ENCODE measurements around the gene FRMPD2. TPM values are rescaled to one million over a fixed set of nuclear protein-coding genes. Genes with fewer than 3 reads are reported as not detected.
"Not testable (repeated sequence)": the region's sequence is repeated elsewhere in the genome, so short reads cannot be mapped to it uniquely, and the experiment has no call there.

The FRMPD2 gene
- total RNA-seq, 1 experiment from 2014 or later = 0.44 TPM

GRCh38 chr10:48160670-48161069, 113.8 kb downstream of the FRMPD2 start:
- H3K27me3 Mint-ChIP-seq (ENCODE audit: low read depth); H3K27ac Mint-ChIP-seq; H3K23me2 ChIP-seq (ENCODE audit: insufficient read length, low read depth, low read length, poor library complexity, severe bottlenecking); H3K9ac ChIP-seq (ENCODE audit: extremely low read depth, insufficient read length, low read length); H3K18ac ChIP-seq (ENCODE audit: insufficient read length, low read depth, low read length); H2BK120ac ChIP-seq (ENCODE audit: low read depth, low read length, poor library complexity, severe bottlenecking); H2BK15ac ChIP-seq (ENCODE audit: low read depth, low read length); H4K20me1 ChIP-seq (ENCODE audit: control insufficient read depth, insufficient read depth, insufficient read length); H3K23ac ChIP-seq (ENCODE audit: insufficient read length, low read depth, low read length); H3K4ac ChIP-seq (ENCODE audit: low read depth, low read length); H3K14ac ChIP-seq (ENCODE audit: insufficient read depth, low read length); DNase-seq; H2BK20ac ChIP-seq (ENCODE audit: low read depth, low read length, poor library complexity, severe bottlenecking); H3K9me3 ChIP-seq (ENCODE audit: control insufficient read depth, low read depth, low read length); H3K4me1 Mint-ChIP-seq; H3K27ac ChIP-seq (ENCODE audit: insufficient read length, low read depth, low read length); H3K79me2 ChIP-seq (ENCODE audit: insufficient read depth, low read length); H4K8ac ChIP-seq (replicated peaks; ENCODE audit: insufficient read length, low read depth, low read length); H3K79me1 ChIP-seq (ENCODE audit: insufficient read depth, low read depth, low read length, poor library complexity, severe bottlenecking); H3K56ac ChIP-seq (ENCODE audit: insufficient read length, low read depth, low read length); H2AK5ac ChIP-seq (ENCODE audit: insufficient read length, low read length); H2BK12ac ChIP-seq (ENCODE audit: insufficient read length, low read depth, low read length); H4K91ac ChIP-seq (ENCODE audit: insufficient read length, low read depth, low read length); H3K36me3 Mint-ChIP-seq (ENCODE audit: insufficient read depth in 1 of 3, low read depth in 3 of 3); H3K27me3 ChIP-seq (ENCODE audit: insufficient read depth, low read length); H3T11ph ChIP-seq (ENCODE audit: low read length); H2BK5ac ChIP-seq (ENCODE audit: insufficient read length, low read length); H3K9me3 Mint-ChIP-seq; H3K4me2 ChIP-seq (ENCODE audit: insufficient read depth, insufficient read length, low read length); H4K5ac ChIP-seq (ENCODE audit: insufficient read length, low read depth, low read length); H3K4me1 ChIP-seq (ENCODE audit: insufficient read depth, low read length); H3K4me3 Mint-ChIP-seq; H2AFZ ChIP-seq (ENCODE audit: low read length): not testable (repeated sequence)
- WGBS (ENCODE audit: extremely low coverage, insufficient read length, low lambda C conversion rate) = no CpG with 5 or more reads among the region's 5 CpGs
- TF ChIP-seq, protein P1, sequence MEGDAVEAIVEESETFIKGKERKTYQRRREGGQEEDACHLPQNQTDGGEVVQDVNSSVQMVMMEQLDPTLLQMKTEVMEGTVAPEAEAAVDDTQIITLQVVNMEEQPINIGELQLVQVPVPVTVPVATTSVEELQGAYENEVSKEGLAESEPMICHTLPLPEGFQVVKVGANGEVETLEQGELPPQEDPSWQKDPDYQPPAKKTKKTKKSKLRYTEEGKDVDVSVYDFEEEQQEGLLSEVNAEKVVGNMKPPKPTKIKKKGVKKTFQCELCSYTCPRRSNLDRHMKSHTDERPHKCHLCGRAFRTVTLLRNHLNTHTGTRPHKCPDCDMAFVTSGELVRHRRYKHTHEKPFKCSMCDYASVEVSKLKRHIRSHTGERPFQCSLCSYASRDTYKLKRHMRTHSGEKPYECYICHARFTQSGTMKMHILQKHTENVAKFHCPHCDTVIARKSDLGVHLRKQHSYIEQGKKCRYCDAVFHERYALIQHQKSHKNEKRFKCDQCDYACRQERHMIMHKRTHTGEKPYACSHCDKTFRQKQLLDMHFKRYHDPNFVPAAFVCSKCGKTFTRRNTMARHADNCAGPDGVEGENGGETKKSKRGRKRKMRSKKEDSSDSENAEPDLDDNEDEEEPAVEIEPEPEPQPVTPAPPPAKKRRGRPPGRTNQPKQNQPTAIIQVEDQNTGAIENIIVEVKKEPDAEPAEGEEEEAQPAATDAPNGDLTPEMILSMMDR (conservative IDR thresholded peaks at IDR 0.05) = peak; percentile 49

DNA sequence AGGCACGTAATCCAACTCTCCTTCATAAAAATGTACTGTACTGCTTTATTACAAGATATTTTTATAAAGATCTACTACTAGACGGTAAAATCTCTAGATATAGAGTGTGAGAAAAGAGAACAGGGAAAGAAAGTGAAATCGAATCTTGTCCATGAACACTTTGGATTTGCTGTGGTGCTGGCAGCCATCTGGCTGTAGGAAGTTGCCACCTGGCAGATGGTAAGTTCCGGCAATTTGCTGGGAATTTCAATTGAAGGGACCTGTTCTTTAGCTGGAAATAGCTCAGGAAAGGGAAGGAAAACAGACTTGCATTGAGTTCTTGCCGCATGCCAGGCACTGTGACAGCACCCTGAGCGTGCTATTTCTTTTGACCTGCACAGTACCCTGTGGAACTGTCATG, 114.3 kb downstream of the FRMPD2 start:
- WGBS (ENCODE audit: extremely low coverage, insufficient read length, low lambda C conversion rate) = no CpG with 5 or more reads among the region's 6 CpGs
- H3K27me3 Mint-ChIP-seq (ENCODE audit: low read depth); H3K4me2 ChIP-seq (ENCODE audit: insufficient read depth, insufficient read length, low read length); H3K4me3 Mint-ChIP-seq; H3K14ac ChIP-seq (ENCODE audit: insufficient read depth, low read length); H3K36me3 Mint-ChIP-seq (ENCODE audit: insufficient read depth in 1 of 3, low read depth in 3 of 3); H3K9me3 Mint-ChIP-seq; H3K27ac Mint-ChIP-seq; H3K9ac ChIP-seq (ENCODE audit: extremely low read depth, insufficient read length, low read length); H2AK5ac ChIP-seq (ENCODE audit: insufficient read length, low read length); H2BK5ac ChIP-seq (ENCODE audit: insufficient read length, low read length); H4K20me1 ChIP-seq (ENCODE audit: control insufficient read depth, insufficient read depth, insufficient read length); H2BK120ac ChIP-seq (ENCODE audit: low read depth, low read length, poor library complexity, severe bottlenecking); H4K91ac ChIP-seq (ENCODE audit: insufficient read length, low read depth, low read length); H2BK20ac ChIP-seq (ENCODE audit: low read depth, low read length, poor library complexity, severe bottlenecking); DNase-seq; H2BK12ac ChIP-seq (ENCODE audit: insufficient read length, low read depth, low read length); H3K23ac ChIP-seq (ENCODE audit: insufficient read length, low read depth, low read length); H3K27ac ChIP-seq (ENCODE audit: insufficient read length, low read depth, low read length); H3K4me1 Mint-ChIP-seq; H3K23me2 ChIP-seq (ENCODE audit: insufficient read length, low read depth, low read length, poor library complexity, severe bottlenecking); H3K56ac ChIP-seq (ENCODE audit: insufficient read length, low read depth, low read length); H3K79me1 ChIP-seq (ENCODE audit: insufficient read depth, low read depth, low read length, poor library complexity, severe bottlenecking); H4K5ac ChIP-seq (ENCODE audit: insufficient read length, low read depth, low read length); H3K4ac ChIP-seq (ENCODE audit: low read depth, low read length); H3K4me1 ChIP-seq (ENCODE audit: insufficient read depth, low read length); H2BK15ac ChIP-seq (ENCODE audit: low read depth, low read length); H3K79me2 ChIP-seq (ENCODE audit: insufficient read depth, low read length); H3K27me3 ChIP-seq (ENCODE audit: insufficient read depth, low read length); H2AFZ ChIP-seq (ENCODE audit: low read length); H3K18ac ChIP-seq (ENCODE audit: insufficient read length, low read depth, low read length); H3T11ph ChIP-seq (ENCODE audit: low read length); H4K8ac ChIP-seq (replicated peaks; ENCODE audit: insufficient read length, low read depth, low read length); H3K9me3 ChIP-seq (ENCODE audit: control insufficient read depth, low read depth, low read length): not testable (repeated sequence)

Data from H9 (cell line).